Uterus (tissue), 4 donors: ENCODE results near the gene ANKRD16. TPM values are rescaled to one million over a fixed set of nuclear protein-coding genes. Genes with fewer than 3 reads are reported as not detected.

Experiments used
- DNase-seq, 2 donors: peaks; one replicate each; pipeline ENCODE4 v3.0.0-alpha.2; 2019 to 2020
- H3K27ac ChIP-seq, 2 donors: fragments of 200-600 bp; sonication (generic); 1 replicate in 1 of 2; 2 replicates in 1 of 2; pipeline ENCODE4 v1.5.1; 2016 to 2018
- H3K27me3 ChIP-seq, 2 donors: fragments of 200-600 bp; sonication (generic); one replicate each; pipeline ENCODE4 v1.5.1; 2018 to 2019; ENCODE audit warnings: control low read depth in 1 of 2
- H3K36me3 ChIP-seq, 2 donors: fragments of 200-600 bp; sonication (generic); one replicate each; pipeline ENCODE4 v1.5.1; 2019; ENCODE audit warnings: control low read depth in 1 of 2
- H3K4me1 ChIP-seq, 2 donors: fragments of 200-600 bp; sonication (generic); one replicate each; pipeline ENCODE4 v1.5.1; 2018 to 2019; ENCODE audit warnings: control low read depth in 1 of 2
- H3K4me3 ChIP-seq, 2 donors: fragments of 200-600 bp; sonication (generic); 1 replicate in 1 of 2; 2 replicates in 1 of 2; pipeline ENCODE4 v1.5.1; 2018 to 2019; ENCODE audit warnings: mild to moderate bottlenecking in 1 of 2
- H3K9me3 ChIP-seq, 2 donors: fragments of 200-600 bp; sonication (generic); one replicate each; pipeline ENCODE4 v1.5.1; 2019; ENCODE audit warnings: control low read depth in 1 of 2
- CTCF ChIP-seq, 4 experiments: fragments of 200-600 bp in 2 of 4; fragments of 450-650 bp in 2 of 4; sonication (generic) in 2 of 4; IDR thresholded peaks; one replicate each; pipeline ENCODE4 v1.5.1; 2016 to 2019; ENCODE audit warnings: antibody characterized with exemption in 4 of 4, mild to moderate bottlenecking in 2 of 4, moderate library complexity in 1 of 4
- POLR2A ChIP-seq, 2 donors: fragments of 450-650 bp; IDR thresholded peaks; one replicate each; pipeline ENCODE4 v1.6.1; 2016; ENCODE audit warnings: antibody characterized with exemption in 2 of 2, mild to moderate bottlenecking in 1 of 2, moderate library complexity in 1 of 2
- intact Hi-C: fragments of 100-400 bp; cut with DNase I; formaldehyde crosslinking; loops from one replicate; pipeline ENCODE4 v1.15.1; 2023; ENCODE audit warnings: low total_unique reads
- total RNA-seq, 4 donors: library from RNA; depleted of rRNA in 3 of 4; stranded (reverse); fragments of >200 nt in 3 of 4; gene quantifications; one replicate each; pipeline versions ENCODE4 v1.1.0 to v1.2.4, GENCODE V29; 2014 to 2023
- donor health status: DM: yes; HTN: yes; CAD: no.

The ANKRD16 gene
- total RNA-seq, 4 donors from 2014 or later: 11.9 to 28.4 (median 17.8) TPM

GRCh38 chr10:5905854-5906507 is 16.3 kb upstream of the ANKRD16 start:
- TF ChIP-seq POLR2A (IDR thresholded peaks at IDR 0.05): no peak
- peak in 1 of 4 experiments; percentile 3 for TF ChIP-seq CTCF (IDR thresholded peaks at IDR 0.05)
- Histone ChIP-seq H3K4me1 (no peaks in the 10 kb centered on the region), H3K4me3 (no peak overlapping the region), H3K27me3 (no peaks in the 10 kb centered on the region), H3K27ac (no peak overlapping the region), H3K9me3 (no peaks in the 10 kb centered on the region), H3K36me3 (no peaks in the 10 kb centered on the region)
- intact Hi-C loops: no loop called here
- DNase-seq: no peak

- Histone ChIP-seq H3K4me3 (no peak overlapping the region), H3K27ac (no peak overlapping the region), H3K36me3 (no peaks in the 10 kb centered on the region), H3K4me1 (no peaks in the 10 kb centered on the region), H3K9me3 (no peaks in the 10 kb centered on the region), H3K27me3 (no peaks in the 10 kb centered on the region)
- TF ChIP-seq CTCF (IDR thresholded peaks at IDR 0.05) (no peak), POLR2A (IDR thresholded peaks at IDR 0.05) (no peak)
- intact Hi-C loops: no loop called here
- DNase-seq: no peak
These were observed 14.5 kb upstream of the ANKRD16 start for GRCh38 chr10:5904227-5904626.

- TF ChIP-seq POLR2A (IDR thresholded peaks at IDR 0.05) (no peak), CTCF (IDR thresholded peaks at IDR 0.05) (no peak)
- intact Hi-C loops: no loop called here
- DNase-seq: no peak
- no peaks in the 10 kb centered on the region for H3K9me3 ChIP-seq
- H3K36me3 ChIP-seq: no peaks in the 10 kb centered on the region
- H3K27me3 ChIP-seq: no peaks in the 10 kb centered on the region
- H3K27ac ChIP-seq: no peak overlapping the region
- no peaks in the 10 kb centered on the region for H3K4me1 ChIP-seq
- no peak overlapping the region for H3K4me3 ChIP-seq
These were observed 13.9 kb upstream of the ANKRD16 start for GRCh38 chr10:5903563-5903962.

GRCh38 chr10:5902511-5903274 is 13.0 kb upstream of the ANKRD16 start:
- no peak overlapping the region for H3K27ac ChIP-seq
- DNase-seq: no peak
- intact Hi-C loops: no loop called here
- no peak for TF ChIP-seq POLR2A (IDR thresholded peaks at IDR 0.05)
- no peak for TF ChIP-seq CTCF (IDR thresholded peaks at IDR 0.05)
- no peaks in the 10 kb centered on the region for H3K36me3 ChIP-seq
- H3K27me3 ChIP-seq: no peaks in the 10 kb centered on the region
- H3K4me3 ChIP-seq: no peak overlapping the region
- no peaks in the 10 kb centered on the region for H3K9me3 ChIP-seq
- H3K4me1 ChIP-seq: no peaks in the 10 kb centered on the region

- H3K27me3 ChIP-seq: no peaks in the 10 kb centered on the region
- no peak overlapping the region for H3K27ac ChIP-seq
- no peaks in the 10 kb centered on the region for H3K4me1 ChIP-seq
- H3K36me3 ChIP-seq: no peaks in the 10 kb centered on the region
- no peak for DNase-seq
- TF ChIP-seq POLR2A (IDR thresholded peaks at IDR 0.05) (no peak), CTCF (IDR thresholded peaks at IDR 0.05) (no peak)
- intact Hi-C loops: no loop called here
- no peak overlapping the region for H3K4me3 ChIP-seq
- H3K9me3 ChIP-seq: no peaks in the 10 kb centered on the region
These were observed 10.6 kb upstream of the ANKRD16 start for GRCh38 chr10:5900247-5900646.
